Dedifferentiated amniotic fluid mesenchymal stem cell (primary cell): ENCODE measurements around the gene NHS.

Experiments
- DNase-seq: peaks from one replicate; pipeline ENCODE4 v3.0.0-alpha.2; 2016; ENCODE audit errors: extremely low spot score

Gene NHS

DNA sequence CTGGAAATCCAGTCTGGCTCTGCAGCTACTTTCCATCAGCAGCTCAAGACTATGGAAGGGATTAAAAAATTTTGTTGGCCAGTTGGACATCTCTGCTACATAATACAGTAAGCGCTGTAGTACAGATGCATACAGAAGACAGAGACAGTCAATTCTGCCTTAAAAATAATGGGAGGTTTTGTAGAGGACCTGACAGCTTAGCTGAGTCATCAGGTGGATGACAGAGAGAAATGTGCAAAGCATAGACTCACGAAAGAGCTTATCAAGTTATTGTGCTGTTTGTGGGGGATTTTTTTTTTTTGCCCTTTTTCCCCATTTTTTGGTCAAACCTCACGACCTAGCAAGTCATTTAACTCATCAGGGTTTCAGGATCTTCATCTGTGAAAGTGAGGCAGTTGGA, 213.3 kb downstream of the NHS start:
- no peak for DNase-seq

DNA sequence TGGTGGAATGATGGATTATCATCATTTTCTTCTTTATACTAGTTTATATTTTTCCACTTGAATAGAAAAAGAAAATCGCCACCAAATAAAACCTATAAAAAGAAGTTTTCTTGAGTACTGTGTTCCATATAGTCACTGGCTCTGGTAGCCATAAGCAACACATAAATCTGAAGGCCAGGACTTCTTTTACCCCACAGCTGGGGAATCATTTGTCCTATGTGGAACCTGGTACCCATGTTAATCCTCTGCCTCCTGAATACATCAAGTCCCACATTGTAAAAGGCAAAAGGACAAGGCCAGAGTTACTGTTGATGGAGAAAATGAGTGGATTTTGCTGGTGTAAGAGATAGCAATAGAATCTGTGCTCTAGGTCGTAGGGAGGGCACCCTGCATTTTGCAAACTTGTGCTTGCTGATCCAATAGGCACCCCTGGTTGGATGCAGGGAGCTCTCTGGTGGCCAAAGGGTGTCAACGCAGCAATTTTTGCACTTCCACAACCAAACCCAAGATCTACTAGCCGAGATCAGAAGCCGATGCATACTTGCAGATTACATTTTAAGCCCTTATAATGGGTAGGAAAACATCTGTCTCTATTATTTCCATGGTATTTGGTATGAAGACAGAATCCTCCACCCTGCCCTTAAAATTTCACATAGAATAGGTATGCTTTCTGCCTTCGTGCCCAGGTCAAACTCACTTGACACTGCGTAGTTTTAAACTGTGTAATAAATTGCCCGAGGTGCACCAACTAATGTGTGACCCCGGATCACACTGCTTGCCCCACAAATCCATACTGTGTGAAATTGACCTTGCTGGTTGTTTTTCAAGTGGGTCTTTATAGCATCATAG, 216.1 kb downstream of the NHS start:
- peak; percentile 86 for DNase-seq

DNA sequence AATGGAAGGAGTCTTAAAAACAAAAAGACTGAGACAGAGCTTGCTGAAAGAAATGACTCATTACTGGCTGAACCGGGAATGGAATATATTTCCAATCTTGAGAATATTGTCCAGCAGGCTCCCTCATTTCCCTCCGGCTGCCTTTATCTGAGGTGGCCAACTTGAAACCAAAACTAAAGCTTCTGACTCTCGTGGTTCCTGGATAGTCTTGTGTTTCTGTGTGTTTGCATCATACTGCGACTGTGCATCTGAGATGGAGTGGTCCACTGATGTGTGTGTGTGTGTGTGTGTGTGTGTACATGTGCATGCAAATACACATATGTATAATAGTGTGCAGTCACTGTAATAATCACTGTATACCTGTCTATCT, 216.7 kb downstream of the NHS start:
- DNase-seq: peak; percentile 82

DNA sequence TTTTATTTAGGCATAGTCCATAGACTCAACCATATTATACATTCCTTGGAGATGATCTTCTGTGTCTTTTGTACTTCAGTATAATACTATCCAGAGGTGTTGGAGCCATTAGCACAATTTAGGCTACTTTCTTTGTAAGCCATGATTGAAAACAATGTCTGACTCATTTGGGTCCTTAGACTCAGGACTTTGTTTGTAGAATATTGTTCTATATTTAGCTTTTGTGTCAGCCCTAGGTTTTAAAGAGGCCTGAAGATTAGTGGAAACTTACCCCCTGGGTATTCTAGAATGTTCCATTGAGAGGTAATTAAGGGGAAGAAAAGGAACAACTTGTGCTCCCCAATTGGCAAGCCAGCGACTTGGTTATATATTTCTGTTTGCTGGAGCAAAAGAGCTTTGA, 217.1 kb downstream of the NHS start:
- no peak for DNase-seq

DNA sequence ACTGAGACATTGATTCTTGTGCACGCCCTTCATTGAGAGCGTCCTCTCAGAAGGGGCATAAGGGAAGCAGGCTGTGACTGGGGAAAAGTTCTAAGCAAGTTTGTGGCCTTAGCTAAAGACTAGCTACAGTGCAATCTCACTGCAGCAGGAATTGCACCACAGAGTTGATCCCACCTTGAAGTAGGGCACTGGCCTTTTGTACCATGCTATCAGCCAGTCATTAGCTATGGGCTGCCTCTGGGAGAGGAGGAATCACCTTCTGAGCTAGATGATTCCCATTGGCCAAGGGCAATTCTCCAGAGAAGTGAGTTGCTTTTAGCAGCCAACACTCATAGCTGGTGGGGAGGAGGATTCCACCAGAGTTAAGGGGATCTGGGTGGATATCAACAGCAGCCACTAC, 219.7 kb downstream of the NHS start:
- DNase-seq: no peak

DNA sequence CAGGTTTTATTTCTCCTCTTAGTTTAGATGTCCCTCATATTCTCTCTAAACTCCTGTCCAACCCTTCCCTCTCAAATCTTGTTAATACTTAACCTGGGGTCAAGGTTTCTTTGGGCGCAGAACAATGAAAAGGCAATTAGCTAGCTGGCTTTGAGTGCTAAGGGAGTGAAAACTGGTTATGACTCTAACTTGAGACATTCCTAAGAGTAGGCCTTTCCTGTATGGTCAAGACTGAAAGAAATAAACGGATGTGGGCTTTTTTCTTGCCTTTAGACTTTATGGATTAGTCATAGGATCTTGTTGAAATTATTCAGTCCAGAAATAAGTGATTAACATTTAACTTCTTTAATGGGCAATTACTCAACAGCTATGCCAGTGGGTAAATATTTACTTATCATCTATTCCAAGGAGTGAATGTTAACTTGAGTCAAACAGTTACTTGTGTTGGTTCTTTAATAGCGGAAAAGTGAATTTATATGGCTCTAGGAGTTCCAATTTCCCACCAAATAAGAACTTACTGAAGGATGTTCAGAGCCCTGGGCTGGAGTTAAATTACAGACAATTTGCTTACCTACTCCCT, 220.5 kb downstream of the NHS start:
- DNase-seq: no peak

DNA sequence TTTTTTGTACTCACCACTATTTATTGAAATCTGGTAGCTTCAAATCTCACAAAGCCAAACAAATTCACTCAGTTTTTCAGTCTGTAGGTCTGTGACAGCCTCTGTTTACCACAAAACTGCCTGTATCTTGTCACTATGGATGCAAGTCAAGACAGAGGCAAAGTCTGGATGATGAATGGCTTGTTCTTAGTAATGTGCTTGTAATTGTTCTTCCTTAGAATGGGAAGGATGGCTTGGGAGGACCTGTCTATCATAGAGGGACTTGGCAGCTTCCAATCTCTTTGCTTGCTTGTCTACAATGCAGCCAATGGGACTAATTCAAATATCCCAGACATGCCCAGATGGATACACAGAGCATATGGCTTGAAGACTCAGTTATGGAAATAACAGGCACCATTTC, 221.1 kb downstream of the NHS start:
- DNase-seq: no peak

DNA sequence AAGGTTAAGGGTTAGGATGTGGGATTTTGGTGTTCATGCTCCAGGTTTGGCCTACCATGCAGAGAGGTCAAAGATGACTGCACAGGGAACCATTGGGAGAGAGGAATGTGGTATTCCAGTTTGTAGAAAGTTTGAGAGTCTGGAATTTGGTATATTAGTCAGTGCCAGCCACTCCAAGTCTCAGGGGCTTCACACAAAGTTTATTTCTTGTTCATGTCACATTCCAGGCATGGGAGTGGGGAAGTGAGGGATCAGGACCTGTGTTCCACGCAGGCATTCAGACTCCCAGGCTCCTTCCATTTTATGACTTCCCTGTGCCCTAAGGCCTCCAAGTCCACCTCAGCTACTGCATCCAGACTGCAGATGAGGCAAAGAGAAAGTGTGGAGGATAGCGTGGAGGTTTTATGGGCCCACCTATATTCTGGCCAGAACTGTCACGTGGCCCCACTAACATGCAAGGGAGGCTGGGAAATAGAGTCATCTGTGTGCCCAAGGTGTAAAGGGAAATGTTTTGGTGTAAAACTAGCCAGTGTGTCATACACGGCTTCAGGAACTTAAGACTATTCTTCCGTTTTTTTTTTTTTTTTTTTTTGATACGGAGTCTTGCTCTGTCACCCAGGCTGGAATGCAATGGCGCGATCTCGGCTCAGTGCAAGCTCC, 221.7 kb downstream of the NHS start:
- no peak for DNase-seq

DNA sequence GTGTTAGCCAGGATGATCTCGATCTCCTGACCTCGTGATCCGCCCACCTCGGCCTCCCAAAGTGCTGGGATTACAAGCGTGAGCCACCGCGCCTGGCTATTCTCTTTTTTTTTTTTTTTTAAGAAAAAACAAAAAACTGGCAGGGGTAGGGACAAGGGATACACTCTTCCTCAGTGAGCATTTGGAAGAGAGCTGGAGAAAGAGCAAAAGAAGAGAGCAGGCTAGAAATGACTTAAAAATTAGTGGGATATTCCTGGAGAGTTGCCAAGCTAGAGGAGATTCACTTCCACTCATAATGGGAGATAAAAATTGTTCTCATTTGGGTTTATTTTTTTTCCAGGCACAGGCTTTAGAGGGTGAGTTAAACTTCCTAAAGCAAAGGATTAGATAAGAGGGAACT, 222.3 kb downstream of the NHS start:
- no peak for DNase-seq

DNA sequence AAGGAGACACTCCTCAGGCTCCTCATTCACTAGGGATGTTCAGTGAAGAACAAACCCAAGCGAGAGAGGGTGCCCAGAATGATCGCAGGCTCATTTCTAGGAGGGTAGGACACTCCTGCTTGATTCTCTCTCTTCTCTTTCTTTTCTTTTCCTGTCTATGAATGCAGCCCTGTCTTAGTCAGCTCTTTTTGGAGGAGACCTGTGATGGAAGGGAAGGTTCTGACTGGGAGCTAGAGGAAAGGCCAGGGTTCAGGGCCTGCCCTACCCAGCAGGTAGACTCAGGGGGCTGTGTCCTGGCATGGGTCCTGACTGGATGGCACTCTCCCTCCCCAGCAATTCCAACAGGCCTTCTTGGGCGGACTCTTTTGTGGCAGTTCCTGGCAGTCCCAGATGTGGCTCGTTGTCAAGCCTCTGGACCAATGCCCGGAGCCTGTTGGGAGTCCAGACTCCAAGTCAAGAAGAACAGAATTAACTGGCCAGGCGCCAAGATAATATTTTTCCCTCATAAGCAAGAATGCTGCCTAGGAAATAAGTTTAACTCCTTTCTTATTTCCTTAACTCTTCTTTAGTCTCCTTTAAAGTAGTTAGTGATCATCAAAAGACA, 222.9 kb downstream of the NHS start:
- DNase-seq: no peak

DNA sequence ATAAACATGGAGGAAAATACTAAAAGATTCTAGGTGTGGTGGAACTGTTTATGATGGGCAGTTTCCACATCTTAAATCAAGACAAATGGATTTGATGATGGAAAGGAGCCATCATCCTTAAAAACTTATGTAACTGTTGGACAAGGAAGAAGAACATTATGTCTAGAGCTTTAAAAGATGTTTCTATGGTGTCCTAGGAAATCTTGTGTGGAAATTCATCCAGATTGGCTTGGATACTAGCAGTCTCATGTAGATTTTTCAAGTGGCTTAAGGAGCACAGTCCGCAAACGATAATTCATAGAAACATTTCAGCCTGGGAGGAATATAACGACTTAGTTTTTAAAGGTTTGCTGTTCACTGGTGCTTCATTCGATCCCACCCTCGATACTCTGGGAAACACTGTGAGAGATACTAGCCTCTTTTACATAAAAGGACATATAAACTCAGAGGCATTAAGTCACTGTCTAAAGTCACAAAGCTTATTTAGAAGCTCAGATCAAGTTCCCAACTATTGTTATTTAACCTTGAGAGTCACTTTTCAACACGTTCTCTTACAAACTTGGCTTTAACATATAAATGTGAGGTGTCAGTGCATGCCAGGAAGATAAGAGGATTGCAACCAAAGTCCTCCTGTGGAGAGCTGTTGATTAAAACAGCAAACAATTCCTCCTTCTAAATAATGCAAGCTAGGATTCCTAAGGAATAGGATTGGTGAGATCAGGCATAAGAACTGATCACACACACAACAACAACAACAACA, 226.6 kb downstream of the NHS start:
- DNase-seq: no peak

DNA sequence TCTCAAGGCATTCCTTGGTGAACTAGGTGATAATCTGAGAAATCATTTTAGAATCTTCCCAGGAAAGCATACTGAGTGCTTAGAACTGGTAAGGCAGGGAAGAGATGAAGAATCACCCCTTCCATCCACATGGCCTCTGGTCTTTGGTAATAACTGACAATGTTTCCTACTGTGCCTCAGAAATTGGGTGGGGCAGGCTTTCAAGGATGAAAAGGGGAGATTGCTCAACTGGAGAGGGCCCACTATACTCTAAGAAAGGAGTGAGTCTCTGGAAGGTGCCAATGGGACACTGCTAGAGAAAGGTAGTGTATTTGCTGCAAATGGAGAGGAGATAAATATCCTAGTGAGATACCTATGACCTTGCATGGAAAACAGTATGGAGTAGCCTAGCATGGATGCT, 227.2 kb downstream of the NHS start:
- DNase-seq: no peak

DNA sequence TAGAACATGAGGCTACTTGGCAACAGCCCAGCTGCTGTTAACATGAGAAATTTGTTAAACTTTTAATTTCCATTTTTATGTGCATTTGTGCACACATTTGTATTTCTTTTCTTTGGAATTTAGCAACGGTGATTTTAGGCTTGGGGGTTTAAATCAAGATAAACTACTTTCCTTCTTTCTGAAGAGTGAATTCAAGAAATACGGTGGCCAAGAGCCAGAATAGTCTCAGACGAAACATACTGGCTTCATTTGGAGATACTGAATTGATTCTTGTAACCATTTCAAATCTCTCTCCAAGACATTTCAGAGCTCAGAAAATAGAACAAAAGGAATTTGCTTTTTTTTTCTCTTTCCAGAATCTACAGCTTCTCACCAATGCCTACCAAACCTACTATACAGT, 228.2 kb downstream of the NHS start:
- DNase-seq: no peak

DNA sequence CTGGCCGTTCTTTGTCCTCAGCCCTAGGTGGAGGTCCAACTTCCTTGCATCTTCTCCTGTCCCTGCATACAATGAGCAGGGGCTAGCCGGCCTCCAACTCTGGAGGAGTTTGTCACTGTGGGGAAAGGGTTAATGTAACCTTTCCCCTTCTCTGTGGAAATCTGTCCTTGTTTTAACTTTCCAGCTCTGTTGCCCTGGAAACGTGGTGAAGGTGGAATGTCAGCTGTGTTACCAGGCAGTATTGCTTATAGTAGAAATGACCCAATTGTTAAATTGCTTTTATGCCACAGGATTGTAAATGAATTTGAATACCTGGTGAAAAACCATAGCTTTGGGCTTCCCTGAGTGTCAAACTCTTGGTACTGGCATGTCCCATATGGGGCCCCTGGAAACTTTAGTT, 230.7 kb downstream of the NHS start:
- no peak for DNase-seq

DNA sequence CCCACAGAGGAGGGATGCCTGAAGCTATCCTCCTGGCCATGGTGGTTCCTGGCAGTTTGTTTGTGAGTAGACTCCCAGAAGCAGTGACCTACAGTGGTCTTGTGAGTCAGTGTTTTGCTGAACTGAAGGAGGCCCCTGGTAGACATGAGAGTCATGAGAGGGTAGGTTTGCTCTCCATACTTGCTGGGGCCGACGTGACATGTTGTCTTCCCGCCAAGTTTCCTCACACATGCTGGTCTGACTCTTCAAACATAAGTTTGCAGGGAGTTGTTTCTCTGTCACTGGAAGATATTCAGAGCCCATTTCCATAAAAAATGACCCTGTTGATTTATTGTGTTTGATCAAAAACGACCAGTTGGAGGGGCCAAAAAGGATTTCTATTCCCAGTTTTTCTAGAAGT, 231.2 kb downstream of the NHS start:
- no peak for DNase-seq

DNA sequence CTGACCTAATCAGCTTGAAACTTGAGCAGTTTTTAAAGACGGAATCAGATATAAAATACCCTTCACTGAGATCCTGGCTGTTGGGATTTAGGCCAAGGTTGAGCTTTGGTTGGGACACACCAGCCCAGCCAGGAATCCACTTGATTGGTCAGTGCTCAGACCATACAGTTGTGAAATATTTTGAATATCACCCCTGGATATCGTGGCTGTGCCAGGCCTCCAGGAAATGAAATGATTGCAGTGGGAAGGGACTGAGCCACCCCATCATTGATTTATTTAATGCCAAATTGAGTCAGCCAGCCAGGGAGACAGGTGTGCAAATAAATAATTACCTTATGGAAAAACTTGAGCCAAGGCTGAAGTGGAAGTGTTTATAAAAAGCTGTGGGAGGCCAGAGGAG, 233.9 kb downstream of the NHS start:
- no peak for DNase-seq

DNA sequence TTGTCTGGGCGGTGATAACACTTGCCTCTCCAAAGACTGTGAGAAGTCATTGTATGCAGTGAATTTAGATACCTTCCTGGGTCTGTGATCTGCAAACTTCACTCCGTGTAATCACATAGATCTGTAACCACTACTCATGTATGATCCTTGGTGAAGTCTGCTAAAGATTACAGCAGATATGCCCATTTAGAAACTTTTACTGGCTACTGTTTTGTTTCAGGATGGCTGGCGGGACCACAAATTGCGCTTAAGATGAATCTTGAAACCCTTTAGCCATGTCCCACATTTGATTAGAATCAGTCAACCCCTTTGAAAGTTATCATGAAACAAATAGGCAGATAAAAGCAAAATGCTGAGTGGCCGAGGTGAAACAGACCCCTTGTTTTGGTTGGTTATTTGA, 235.8 kb downstream of the NHS start:
- no peak for DNase-seq

DNA sequence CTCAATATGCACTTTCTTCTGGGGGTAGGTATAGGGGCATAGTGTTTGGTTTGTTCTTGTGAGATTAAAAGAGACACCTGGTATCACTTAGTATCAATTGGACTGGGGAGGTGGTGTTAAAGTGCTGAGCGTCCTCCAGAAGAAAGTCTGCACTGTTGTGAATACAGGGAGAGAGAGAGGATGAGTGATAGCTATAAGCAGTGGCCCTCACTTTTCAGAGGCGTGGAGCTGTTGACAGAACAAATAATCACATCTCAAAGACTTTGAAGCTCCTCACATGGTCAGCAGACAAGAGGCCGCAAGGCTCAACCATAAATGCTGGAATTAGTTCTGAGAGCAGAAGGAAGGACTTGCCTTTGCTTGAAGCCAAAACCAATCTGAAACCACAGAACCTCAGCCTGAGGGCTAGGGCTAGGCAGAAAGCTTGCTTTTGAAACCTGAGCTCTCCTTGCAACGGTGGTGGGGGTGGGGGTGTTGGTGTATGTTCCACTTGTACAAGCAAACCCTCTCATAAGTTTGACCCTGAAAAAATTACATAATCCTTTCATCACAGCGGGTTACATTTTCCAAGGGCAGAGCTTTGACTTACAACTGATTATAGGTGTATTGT, 239.1 kb downstream of the NHS start:
- no peak for DNase-seq

DNA sequence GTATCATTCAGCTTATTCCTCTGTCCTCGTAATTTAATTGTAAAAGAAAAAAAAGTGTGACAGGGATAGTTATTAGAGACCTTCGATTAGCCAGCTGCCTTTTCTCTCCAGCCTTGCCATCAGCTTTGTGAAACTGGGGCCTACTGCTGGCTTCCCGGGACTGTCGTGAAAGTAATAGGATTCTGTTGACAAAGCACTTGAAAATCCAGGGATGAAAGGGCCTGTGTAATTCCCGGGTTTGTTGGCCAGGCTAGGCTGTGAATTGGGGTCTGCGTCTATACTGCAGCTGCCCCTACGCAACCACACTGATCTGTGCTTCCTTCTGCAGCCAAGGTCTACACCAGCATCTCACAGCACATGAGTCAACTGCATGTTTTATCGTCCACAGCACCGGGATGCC, 241.9 kb downstream of the NHS start:
- no peak for DNase-seq

DNA sequence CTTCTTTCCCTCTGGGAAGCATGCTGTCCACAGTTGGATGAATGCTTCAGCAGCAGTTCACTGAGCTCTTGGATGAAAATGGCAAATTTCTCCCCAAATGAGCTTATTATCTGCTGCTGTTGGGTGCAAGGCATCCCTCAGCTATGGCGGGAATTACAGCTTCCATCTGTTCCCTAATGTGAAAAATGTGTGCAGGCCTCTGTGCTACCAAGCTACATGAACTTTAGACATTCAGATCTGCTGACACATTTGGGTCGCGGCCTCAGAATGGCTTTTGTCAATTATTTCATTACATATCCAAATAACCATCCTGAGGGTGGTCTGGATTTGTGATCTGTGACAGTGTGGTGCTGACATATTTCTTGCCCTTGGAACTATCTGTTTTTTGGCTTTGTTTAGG, 242.8 kb downstream of the NHS start:
- DNase-seq: no peak

DNA sequence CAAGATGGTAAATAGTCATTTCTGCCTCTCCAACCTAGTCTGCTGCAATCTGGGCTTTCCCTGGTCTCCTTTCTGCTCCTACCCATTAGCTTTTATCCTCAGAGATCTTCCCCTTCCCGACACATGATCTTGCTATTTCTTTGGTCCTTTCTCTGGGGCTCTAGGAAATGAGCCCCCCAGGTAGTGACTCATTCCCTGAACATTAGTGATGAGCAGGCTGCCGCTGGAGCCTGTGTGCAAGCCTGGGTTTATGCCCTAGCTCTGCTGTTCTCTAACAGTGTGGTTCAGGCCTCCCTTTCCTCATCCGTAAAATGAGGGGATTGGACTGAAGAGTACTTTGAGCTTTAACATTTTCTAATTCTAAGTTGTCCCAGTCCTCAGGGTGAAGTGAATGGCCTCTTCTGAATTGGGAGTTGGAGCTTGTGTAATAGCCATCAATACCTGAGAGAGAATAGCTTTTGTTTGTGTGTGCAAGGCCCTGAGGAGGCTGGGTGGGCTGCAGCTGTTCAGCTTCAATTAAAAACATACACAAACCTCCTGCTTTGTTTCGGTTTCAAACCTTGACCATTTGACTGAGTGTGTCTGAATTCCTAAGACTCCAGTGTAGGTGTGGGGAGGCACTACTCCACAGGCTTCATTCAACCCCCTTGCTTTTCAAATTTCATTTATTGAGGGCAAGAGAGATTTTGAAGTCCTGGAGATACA, 246.7 kb downstream of the NHS start:
- no peak for DNase-seq
